RWPE2 (cell line): ENCODE results near the gene PCDHGB2.
"Not testable (repeated sequence)": the region's sequence is repeated elsewhere in the genome, so short reads cannot be mapped to it uniquely, and the experiment has no call there.

Experiments
- ATAC-seq: fragments of 200-7000 bp; cut with Tn5 transposase; 3 replicates; pipeline ENCODE4 v1.9.1; 2021; ENCODE audit warnings: low read depth
- DNase-seq: peaks from one replicate; pipeline ENCODE4 v3.0.0-alpha.2; 2020; ENCODE audit warnings: low spot score
- H3K27ac ChIP-seq: fragments of 450-650 bp; 2 replicates; pipeline ENCODE4 v1.5.1; 2017; ENCODE audit warnings: mild to moderate bottlenecking; ENCODE audit not compliant: poor library complexity, severe bottlenecking
- H3K27me3 ChIP-seq: fragments of 250-450 bp; sonication (Bioruptor Pico); 2 replicates; pipeline ENCODE4 v1.5.1; 2021; ENCODE audit warnings: mild to moderate bottlenecking, moderate library complexity; ENCODE audit not compliant: insufficient read depth, poor library complexity, severe bottlenecking
- H3K36me3 ChIP-seq: fragments of 250-450 bp; sonication (Bioruptor Pico); 2 replicates; pipeline ENCODE4 v1.5.1; 2020; ENCODE audit warnings: low read depth, mild to moderate bottlenecking, moderate library complexity
- H3K4me1 ChIP-seq: fragments of 250-450 bp; sonication (Bioruptor Pico); 2 replicates; pipeline ENCODE4 v1.5.1; 2021; ENCODE audit warnings: mild to moderate bottlenecking, moderate library complexity; ENCODE audit not compliant: insufficient read depth, poor library complexity, severe bottlenecking
- H3K4me3 ChIP-seq: fragments of 250-450 bp; sonication (Bioruptor Pico); 2 replicates; pipeline ENCODE4 v1.5.1; 2021; ENCODE audit warnings: mild to moderate bottlenecking, moderate library complexity; ENCODE audit not compliant: severe bottlenecking
- H3K9me3 ChIP-seq: fragments of 250-450 bp; sonication (Bioruptor Pico); 2 replicates; pipeline ENCODE4 v1.5.1; 2021; ENCODE audit warnings: mild to moderate bottlenecking, moderate library complexity; ENCODE audit not compliant: severe bottlenecking
- TF ChIP-seq, protein P1 (sequence below): fragments of 450-650 bp; IDR thresholded peaks from one replicate; pipeline ENCODE4 v1.5.1; 2017; ENCODE audit warnings: mild to moderate bottlenecking, moderate library complexity; ENCODE audit not compliant: poor library complexity, severe bottlenecking

Gene PCDHGB2

DNA sequence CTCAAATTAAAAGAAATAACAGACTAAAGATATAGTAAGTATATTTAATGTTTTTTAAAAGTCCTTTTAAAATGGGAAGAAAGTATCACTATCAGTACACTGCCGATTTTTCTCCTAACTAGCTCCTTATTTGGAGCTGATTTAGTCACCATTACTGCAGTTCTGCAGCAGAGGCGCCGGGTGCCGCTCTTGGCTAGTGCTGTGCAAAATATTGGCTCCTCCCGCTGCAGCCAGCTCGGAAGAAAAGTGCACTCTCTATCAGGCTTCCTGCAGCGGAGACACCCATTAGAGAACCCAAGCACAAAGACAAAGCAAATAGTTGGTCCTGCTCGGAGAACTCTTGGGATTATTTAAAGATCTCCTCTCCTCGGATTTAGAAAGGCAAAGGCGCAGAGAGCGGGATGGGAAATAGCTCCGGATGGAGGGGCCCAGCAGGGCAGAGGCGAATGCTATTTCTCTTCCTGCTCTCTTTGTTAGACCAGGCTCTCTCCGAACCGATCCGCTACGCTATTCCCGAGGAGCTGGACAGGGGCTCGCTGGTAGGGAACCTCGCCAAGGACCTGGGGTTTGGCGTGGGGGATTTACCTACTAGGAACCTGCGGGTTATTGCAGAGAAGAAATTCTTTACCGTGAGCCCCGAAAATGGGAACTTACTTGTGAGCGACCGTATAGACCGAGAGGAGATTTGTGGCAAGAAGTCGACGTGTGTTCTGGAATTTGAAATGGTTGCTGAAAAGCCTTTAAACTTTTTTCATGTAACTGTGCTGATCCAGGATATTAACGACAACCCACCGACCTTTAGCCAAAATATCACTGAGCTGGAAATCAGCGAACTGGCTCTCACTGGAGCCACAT lies 10.4 kb downstream of the PCDHGB2 start, which contains the start of gene PCDHGB3:
Gene PCDHGB3 (plus strand): TSS at position 249 of the 855 bp plus-strand sequence. CDS start 153 bp downstream, at position 402.
- peaks cover 2% of the 10 kb centered on the region for H3K9me3 ChIP-seq

DNA sequence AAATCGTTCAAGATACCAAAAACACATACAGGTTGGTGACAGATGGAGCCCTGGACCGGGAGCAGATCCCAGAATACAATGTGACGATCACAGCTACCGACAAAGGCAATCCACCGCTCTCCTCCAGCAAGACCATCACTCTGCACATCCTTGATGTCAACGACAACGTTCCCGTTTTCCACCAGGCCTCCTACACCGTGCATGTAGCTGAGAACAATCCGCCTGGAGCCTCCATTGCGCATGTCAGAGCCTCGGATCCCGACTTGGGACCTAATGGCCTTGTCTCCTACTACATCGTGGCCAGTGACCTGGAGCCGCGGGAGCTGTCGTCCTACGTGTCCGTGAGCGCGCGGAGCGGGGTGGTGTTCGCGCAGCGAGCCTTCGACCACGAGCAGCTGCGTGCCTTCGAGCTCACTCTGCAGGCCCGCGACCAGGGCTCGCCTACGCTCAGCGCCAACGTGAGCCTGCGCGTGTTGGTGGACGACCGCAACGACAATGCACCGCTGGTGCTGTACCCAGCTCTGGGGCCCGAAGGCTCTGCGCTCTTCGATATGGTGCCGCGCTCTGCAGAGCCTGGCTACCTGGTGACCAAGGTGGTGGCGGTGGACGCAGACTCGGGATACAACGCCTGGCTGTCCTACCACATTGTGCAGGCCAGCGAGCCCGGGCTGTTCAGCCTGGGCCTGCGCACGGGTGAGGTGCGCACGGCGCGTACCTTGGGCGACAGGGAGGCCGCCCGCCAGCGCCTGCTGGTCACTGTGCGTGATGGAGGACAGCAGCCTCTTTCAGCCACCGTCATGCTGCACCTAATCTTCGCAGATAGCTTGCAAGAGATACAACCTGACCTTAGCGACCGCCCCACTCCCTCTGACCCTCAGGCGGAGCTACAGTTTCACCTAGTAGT lies 12.0 kb downstream of the PCDHGB2 start:
- no peak overlapping the region for H3K4me3 ChIP-seq
- peaks cover 66% of the 10 kb centered on the region for H3K27me3 ChIP-seq

More for the DNA sequence above, 10.4 kb downstream of the PCDHGB2 start, which contains the start of gene PCDHGB3:
- Histone ChIP-seq H3K27me3 (peaks cover 82% of the 10 kb centered on the region), H3K4me1 (no peaks in the 10 kb centered on the region), H3K4me3 (no peak within 1 kb of the TSS), H3K27ac (no peak within 1 kb of the TSS), H3K36me3 (no peaks in the 10 kb centered on the region)
- TF ChIP-seq, protein P1, sequence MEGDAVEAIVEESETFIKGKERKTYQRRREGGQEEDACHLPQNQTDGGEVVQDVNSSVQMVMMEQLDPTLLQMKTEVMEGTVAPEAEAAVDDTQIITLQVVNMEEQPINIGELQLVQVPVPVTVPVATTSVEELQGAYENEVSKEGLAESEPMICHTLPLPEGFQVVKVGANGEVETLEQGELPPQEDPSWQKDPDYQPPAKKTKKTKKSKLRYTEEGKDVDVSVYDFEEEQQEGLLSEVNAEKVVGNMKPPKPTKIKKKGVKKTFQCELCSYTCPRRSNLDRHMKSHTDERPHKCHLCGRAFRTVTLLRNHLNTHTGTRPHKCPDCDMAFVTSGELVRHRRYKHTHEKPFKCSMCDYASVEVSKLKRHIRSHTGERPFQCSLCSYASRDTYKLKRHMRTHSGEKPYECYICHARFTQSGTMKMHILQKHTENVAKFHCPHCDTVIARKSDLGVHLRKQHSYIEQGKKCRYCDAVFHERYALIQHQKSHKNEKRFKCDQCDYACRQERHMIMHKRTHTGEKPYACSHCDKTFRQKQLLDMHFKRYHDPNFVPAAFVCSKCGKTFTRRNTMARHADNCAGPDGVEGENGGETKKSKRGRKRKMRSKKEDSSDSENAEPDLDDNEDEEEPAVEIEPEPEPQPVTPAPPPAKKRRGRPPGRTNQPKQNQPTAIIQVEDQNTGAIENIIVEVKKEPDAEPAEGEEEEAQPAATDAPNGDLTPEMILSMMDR: peak; percentile 57
- ATAC-seq: peak; percentile 75
- no peak for DNase-seq

DNA sequence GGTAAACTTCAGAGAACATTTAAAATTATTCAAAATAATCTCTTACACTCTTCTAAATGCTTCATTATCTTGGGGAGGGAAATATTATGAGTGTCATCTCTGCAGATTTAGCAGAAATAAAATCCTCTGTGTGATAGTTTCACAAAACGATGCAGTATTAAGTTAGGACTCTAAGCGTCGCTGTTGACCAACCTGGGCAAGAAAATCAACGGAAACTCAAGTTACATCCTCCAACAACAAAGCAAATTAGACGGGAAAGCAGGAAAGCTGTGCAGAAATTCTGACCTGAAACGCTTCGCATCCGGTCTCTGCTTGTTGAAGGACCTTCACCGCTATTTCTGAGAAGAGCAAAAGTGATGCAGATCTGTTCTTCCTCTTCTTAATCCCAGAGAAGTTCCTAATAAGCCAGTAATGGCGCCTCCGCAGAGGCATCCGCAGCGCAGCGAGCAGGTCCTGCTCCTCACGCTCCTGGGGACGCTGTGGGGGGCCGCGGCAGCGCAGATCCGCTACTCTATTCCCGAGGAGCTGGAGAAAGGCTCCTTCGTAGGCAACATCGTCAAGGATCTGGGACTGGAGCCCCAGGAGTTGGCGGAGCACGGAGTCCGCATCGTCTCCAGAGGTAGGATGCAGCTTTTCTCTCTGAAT lies 14.0 kb downstream of the PCDHGB2 start, which contains the start of gene PCDHGA6:
Gene PCDHGA6 (plus strand): TSS at position 219 of the 645 bp plus-strand sequence. CDS start 193 bp downstream, at position 412.
- no peak within 1 kb of the TSS for H3K27ac ChIP-seq
- H3K4me3 ChIP-seq: peak within 1 kb of the TSS; percentile 27
- DNase-seq: no peak
- no peaks in the 10 kb centered on the region for H3K9me3 ChIP-seq
- TF ChIP-seq, protein P1: peak; percentile 94
- peaks cover 47% of the 10 kb centered on the region for H3K27me3 ChIP-seq
- H3K36me3 ChIP-seq: no peaks in the 10 kb centered on the region
- no peaks in the 10 kb centered on the region for H3K4me1 ChIP-seq
- peak; percentile 60 for ATAC-seq

More for the DNA sequence above, 12.0 kb downstream of the PCDHGB2 start:
- DNase-seq (no peak), ATAC-seq (no peak)
- Histone ChIP-seq H3K27ac (no peak overlapping the region), H3K4me1 (no peaks in the 10 kb centered on the region), H3K36me3 (no peaks in the 10 kb centered on the region), H3K9me3 (no peaks in the 10 kb centered on the region)
- TF ChIP-seq, protein P1: no peak

DNA sequence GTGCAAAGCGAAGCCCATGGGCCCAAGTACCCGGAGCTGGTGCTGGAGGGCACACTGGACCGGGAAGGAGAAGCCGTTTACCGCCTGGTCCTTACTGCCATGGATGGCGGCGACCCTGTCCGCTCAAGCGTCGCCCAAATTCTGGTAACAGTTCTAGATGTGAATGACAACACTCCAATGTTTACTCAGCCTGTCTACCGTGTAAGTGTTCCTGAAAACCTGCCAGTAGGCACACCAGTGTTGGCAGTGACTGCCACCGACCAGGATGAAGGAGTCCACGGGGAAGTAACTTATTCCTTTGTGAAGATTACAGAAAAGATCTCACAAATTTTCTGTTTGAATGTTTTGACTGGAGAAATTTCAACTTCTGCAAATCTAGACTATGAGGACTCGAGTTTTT lies 14.8 kb downstream of the PCDHGB2 start:
- Histone ChIP-seq H3K4me3 (no peak overlapping the region), H3K27ac (no peak overlapping the region), H3K4me1 (no peaks in the 10 kb centered on the region), H3K36me3 (no peaks in the 10 kb centered on the region), H3K9me3 (no peaks in the 10 kb centered on the region), H3K27me3 (peaks cover 46% of the 10 kb centered on the region)
- TF ChIP-seq, protein P1: no peak
- ATAC-seq: no peak
- no peak for DNase-seq

DNA sequence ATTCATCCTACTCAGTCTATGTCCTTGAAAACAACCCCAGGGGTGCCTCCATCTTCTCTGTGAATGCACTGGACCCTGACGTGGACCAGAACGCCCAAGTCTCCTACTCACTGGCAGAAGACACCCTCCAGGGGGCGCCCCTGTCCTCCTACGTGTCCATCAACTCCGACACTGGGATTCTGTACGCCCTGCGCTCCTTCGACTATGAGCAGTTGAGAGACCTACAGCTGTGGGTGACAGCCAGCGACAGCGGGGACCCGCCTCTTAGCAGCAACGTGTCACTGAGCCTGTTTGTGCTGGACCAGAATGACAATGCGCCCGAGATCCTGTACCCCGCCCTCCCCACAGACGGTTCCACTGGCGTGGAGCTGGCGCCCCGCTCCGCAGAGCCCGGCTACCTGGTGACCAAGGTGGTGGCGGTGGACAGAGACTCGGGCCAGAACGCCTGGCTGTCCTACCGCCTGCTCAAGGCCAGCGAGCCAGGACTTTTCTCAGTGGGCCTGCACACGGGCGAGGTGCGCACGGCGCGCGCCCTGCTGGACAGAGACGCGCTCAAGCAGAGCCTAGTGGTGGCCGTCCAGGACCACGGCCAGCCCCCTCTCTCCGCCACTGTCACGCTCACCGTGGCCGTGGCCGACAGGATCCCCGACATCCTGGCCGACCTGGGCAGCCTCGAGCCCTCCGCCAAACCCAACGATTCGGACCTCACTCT lies 15.8 kb downstream of the PCDHGB2 start:
- not testable (repeated sequence) for H3K4me1 ChIP-seq, DNase-seq, H3K4me3 ChIP-seq, ATAC-seq, H3K36me3 ChIP-seq, H3K9me3 ChIP-seq, H3K27ac ChIP-seq
- peaks cover 40% of the 10 kb centered on the region for H3K27me3 ChIP-seq
